Skin epidermis (tissue), 12 donors: ENCODE results near the gene AXIN1.
"Not testable (repeated sequence)": the region's sequence is repeated elsewhere in the genome, so short reads cannot be mapped to it uniquely, and the experiment has no call there.

ENCODE experiments used
- H3K27ac ChIP-seq, 21 experiments: fragments of 200-600 bp; sonication (generic) in 11 of 21; one replicate each; pipeline ENCODE4 v1.5.0; 2020; ENCODE audit warnings: mild to moderate bottlenecking in 3 of 21, inconsistent platforms in 2 of 21, moderate library complexity in 2 of 21
- H3K4me3 ChIP-seq, 7 experiments: fragments of 200-600 bp; sonication (generic) in 2 of 7; one replicate each; pipeline ENCODE4 v1.5.0; 2020; ENCODE audit warnings: inconsistent platforms in 2 of 7, mild to moderate bottlenecking in 2 of 7, moderate library complexity in 1 of 7

The AXIN1 gene

DNA sequence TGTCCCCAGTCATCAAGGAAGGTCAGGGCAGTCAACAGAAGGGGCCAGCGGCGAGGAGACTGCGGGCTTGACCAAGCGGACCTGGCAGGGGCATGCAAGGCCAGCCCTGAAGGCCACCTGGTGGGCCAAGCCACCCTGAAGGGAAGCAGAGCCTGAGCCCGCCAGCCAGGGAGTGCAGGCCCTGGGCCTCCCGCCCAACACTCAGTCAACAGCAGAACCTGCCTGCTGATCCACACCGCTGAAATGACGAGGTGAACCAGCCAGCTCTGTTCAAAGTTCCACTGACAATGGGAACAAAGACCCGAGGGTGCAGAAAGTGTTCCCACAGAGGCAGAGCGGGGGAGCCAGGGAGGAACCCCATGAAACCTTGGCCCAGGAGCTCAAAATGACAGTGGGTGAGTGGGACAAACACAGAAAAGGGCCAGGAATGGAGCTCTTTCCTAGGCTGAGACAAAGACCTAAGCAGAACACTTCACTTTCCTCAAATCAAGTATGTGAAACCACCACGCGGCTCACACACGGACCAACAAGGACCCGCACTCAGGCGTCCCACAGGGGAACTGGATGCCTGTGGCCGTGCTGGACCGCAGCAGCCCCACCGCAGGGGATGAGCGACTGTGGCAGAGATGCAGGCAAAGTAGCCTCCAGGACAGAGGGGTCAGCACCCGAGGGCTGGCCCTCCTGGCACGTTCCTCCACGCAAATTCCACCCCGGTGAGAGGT is 12.0 kb downstream of the AXIN1 start:
- Histone ChIP-seq H3K4me3 (no peak overlapping the region), H3K27ac (no peak overlapping the region)

GRCh38 chr16:339680-340079 is 12.8 kb downstream of the AXIN1 start:
- no peak overlapping the region for H3K27ac ChIP-seq
- H3K4me3 ChIP-seq = no peak overlapping the region

- H3K27ac ChIP-seq = no peak overlapping the region
Observed at GRCh38 chr16:337975-338575, 14.4 kb downstream of the AXIN1 start.

GRCh38 chr16:337437-337836 is 15.1 kb downstream of the AXIN1 start:
- H3K4me3 ChIP-seq = no peak overlapping the region
- no peak overlapping the region for H3K27ac ChIP-seq

More at GRCh38 chr16:337975-338575, 14.4 kb downstream of the AXIN1 start:
- no peak overlapping the region for H3K4me3 ChIP-seq

GRCh38 chr16:336269-336668 is 16.3 kb downstream of the AXIN1 start:
- no peak overlapping the region for H3K4me3 ChIP-seq
- H3K27ac ChIP-seq = no peak overlapping the region

DNA sequence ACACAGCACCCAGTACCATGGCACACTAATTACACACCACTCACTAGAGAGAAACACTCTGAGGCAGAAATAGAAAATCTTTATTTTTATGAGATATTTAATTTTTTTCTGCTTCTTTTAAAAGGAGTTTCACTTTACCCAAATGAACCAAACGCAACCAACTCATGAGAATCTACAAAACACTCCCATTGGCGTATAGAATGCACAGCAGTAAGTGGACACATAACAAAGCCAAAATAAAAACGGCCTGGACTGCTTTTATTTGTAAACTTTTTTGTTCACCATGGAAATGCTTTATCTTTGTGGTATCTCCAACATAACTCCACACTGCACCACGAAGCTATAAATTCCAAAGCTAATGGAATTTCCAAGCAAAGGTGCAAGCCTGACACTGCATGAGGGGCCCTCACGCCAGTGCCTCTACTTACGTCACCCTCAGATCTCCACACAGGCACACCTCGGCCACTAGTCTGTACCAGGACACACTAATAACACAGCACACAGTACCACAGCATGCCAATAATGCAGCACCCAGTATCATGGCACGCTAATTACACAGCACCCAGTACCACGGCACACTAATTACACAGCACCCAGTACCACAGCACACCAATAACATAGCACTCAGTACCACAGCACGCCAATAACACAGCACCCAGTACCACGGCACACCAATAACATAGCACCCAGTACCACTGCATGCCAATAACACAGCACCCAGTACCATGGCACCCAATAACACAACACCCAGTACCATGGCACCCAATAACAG is 17.5 kb downstream of the AXIN1 start:
- H3K27ac ChIP-seq, H3K4me3 ChIP-seq: not testable (repeated sequence)

DNA sequence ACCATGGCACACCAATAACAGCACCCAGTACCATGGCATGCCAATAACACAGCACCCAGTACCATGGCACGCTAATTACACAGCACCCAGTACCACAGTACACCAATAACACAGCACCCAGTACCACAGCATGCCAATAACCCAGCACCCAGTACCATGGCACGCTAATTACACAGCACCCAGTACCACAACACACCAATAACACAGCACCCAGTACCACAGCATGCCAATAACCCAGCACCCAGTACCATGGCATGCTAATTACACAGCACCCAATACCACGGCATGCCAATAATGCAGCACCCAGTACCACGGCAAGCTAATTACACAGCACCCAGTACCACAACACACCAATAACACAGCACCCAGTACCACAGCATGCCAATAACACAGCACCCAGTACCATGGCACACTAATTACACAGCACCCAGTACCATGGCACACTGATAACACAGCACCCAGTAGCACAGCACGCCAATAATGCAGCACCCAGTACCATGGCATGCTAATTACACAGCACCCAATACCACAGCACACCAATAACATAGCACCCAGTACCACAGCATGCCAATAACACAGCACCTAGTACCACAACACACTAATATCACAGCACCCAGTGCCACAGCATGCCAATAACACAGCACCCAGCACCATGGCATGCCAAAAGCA is 18.2 kb downstream of the AXIN1 start:
- not testable (repeated sequence) for H3K4me3 ChIP-seq, H3K27ac ChIP-seq

GRCh38 chr16:333406-334094 is 19.0 kb downstream of the AXIN1 start:
- Histone ChIP-seq H3K4me3 (no peak overlapping the region), H3K27ac (no peak overlapping the region)

DNA sequence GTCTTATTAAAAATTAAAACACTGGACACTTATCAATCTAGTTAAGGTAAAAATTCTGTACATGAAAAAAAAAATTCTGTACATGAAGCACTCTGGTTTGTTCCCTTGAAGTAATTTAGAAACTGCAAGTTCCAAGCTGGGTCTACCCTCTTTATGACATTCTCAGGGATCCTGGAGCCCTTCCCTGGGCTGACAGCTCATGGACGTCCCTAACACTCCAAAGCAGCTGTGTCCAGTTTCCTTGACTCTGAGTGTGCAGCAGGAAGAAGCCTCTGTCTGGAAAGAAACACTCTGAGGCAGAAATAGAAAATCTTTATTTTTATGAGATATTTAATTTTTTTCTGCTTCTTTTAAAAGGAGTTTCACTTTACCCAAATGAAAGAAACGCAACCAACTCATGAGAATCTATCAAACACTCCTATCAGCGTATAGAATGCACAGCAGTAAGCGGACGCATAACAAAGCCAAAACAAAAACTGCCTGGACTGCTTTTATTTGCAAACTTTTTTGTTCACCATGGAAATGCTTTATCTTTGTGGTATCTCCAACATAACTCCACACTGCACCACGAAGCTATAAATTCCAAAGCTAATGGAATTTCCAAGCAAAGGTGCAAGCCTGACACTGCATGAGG is 21.2 kb downstream of the AXIN1 start:
- H3K4me3 ChIP-seq, H3K27ac ChIP-seq: not testable (repeated sequence)

- no peak overlapping the region for H3K27ac ChIP-seq
- no peak overlapping the region for H3K4me3 ChIP-seq
Observed at GRCh38 chr16:330741-331140, 21.8 kb downstream of the AXIN1 start.

GRCh38 chr16:325375-326145 is 27.0 kb downstream of the AXIN1 start:
- H3K4me3 ChIP-seq = peak overlapping the region in 1 of 7 experiments; percentile 14

DNA sequence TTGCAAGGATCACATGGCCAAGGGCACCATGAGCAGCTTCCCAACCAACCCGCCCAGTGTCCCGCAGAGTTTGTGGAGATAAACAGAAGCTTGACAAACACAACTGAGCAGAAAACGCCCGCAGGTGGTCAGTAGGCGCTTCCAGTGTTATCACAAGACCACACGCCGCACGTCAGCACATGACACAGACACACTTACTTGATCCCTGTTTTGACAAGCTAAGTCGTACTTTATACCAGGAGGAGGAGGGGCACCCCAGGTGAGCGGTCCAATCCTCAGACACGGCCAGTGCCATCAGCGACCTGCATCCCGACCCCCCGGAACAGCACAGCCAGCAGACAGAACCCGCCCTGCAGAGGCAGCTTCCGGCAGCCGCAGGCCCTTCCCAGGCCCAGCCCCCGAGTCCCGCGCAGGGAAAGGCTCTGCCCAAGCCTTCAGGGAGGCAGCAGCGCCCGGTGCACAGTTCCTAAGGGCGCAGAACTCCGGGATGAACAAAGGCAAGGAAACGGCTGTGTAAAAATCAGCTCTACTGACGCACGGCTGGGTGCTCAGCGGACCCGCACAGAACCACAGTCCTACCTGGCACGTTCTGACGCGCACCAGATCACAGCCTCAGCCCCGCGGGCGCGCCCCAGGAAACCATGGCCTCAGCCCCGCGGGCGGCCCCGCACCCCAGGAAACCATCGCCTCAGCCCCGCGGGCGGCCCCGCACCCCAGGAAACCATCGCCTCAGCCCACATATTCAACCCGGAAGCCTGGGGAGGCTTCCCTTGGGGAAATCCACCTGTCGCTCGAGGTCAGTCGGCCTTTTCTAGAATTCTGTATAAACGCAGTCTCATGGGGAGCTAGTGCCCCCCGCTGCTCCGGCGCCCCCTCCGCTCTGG is 27.8 kb downstream of the AXIN1 start:
- peak overlapping the region in 11 of 21 experiments; percentile 10 to 47 (median 23) for H3K27ac ChIP-seq

More at GRCh38 chr16:325375-326145, 27.0 kb downstream of the AXIN1 start:
- peak overlapping the region in 8 of 21 experiments; percentile 14 to 32 (median 24) for H3K27ac ChIP-seq

GRCh38 chr16:324201-324450 is 28.4 kb downstream of the AXIN1 start:
- Histone ChIP-seq H3K27ac (peak overlapping the region in 3 of 21 experiments; percentile 10 to 47 (median 24)), H3K4me3 (no peak overlapping the region)

More for the DNA sequence above, 27.8 kb downstream of the AXIN1 start:
- H3K4me3 ChIP-seq = peak overlapping the region in 3 of 7 experiments; percentile 5 to 14 (median 14)

- Histone ChIP-seq H3K4me3 (no peak overlapping the region), H3K27ac (no peak overlapping the region)
Observed at GRCh38 chr16:322476-323143, 29.9 kb downstream of the AXIN1 start.

- Histone ChIP-seq H3K4me3 (no peak overlapping the region), H3K27ac (no peak overlapping the region)
Observed at GRCh38 chr16:321532-321931, 31.0 kb downstream of the AXIN1 start.

- Histone ChIP-seq H3K27ac (no peak overlapping the region), H3K4me3 (no peak overlapping the region)
Observed at GRCh38 chr16:320206-320605, 32.3 kb downstream of the AXIN1 start.

DNA sequence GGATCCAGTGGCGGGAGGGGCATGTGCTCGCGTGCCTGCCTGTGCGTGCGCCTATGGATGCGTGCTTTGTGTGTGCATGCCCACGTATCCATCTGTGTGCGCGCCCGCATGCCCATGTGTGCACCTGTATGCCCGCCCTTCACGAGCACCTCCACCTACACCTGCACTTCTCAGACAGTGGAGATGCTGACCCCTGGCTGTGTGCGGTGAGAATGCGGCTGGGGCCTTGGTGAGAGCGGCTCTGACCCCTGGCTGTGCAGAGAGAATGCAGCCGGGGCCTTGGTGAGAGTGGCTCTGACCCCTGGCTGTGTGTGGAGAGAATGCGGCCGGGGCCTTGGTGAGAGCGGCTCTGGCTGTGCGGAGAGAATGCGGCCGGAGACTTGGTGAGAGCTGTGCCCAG is 33.9 kb downstream of the AXIN1 start:
- Histone ChIP-seq H3K4me3 (no peak overlapping the region), H3K27ac (no peak overlapping the region)
